NCI-H345 treated with DMSO at 0.1 percent for 48 hours (cell line): ENCODE data around the gene NCOA7.
"Not testable (repeated sequence)": the region's sequence is repeated elsewhere in the genome, so short reads cannot be mapped to it uniquely, and the experiment has no call there.

Experiments
- DNase-seq: peaks from one replicate; lab custom pipeline; 2025; ENCODE audit not compliant: unreplicated experiment; lab: John Stamatoyannopoulos, UW

NCOA7 gene

GRCh38 chr6:125913145-125913544 lies 122.4 kb downstream of the NCOA7 start:
- DNase-seq, result no peak

- no peak for DNase-seq
These were observed 123.1 kb downstream of the NCOA7 start for GRCh38 chr6:125913864-125914351.

GRCh38 chr6:125918230-125918629 lies 127.5 kb downstream of the NCOA7 start:
- no peak for DNase-seq

GRCh38 chr6:125918681-125919566 lies 128.2 kb downstream of the NCOA7 start:
- DNase-seq, result no peak

- no peak for DNase-seq
These were observed 128.9 kb downstream of the NCOA7 start for GRCh38 chr6:125919618-125920017.

GRCh38 chr6:125922322-125922860 lies 131.6 kb downstream of the NCOA7 start:
- no peak for DNase-seq

GRCh38 chr6:125923366-125923877 lies 132.7 kb downstream of the NCOA7 start:
- no peak for DNase-seq

GRCh38 chr6:125924169-125924568 lies 133.4 kb downstream of the NCOA7 start:
- no peak for DNase-seq

- DNase-seq, result no peak
These were observed 134.1 kb downstream of the NCOA7 start for GRCh38 chr6:125924697-125925358.

- DNase-seq, result no peak
These were observed 136.0 kb downstream of the NCOA7 start for GRCh38 chr6:125926711-125927110.

- no peak for DNase-seq
These were observed 137.0 kb downstream of the NCOA7 start for GRCh38 chr6:125927761-125928160.

GRCh38 chr6:125930765-125931418 lies 140.1 kb downstream of the NCOA7 start:
- DNase-seq, result no peak

GRCh38 chr6:125931733-125932450 lies 141.1 kb downstream of the NCOA7 start:
- DNase-seq, result no peak

GRCh38 chr6:125932451-125932795 lies 141.7 kb downstream of the NCOA7 start:
- DNase-seq, result no peak

GRCh38 chr6:125935520-125935919 lies 144.8 kb downstream of the NCOA7 start:
- not testable (repeated sequence) for DNase-seq

- DNase-seq, result no peak
These were observed 148.3 kb downstream of the NCOA7 start for GRCh38 chr6:125939026-125939425.

- DNase-seq, result no peak
These were observed 149.0 kb downstream of the NCOA7 start for GRCh38 chr6:125939791-125940190.

- no peak for DNase-seq
These were observed 149.7 kb downstream of the NCOA7 start for GRCh38 chr6:125940247-125941041.

GRCh38 chr6:125942672-125943527 lies 152.1 kb downstream of the NCOA7 start:
- no peak for DNase-seq
